ENCODE data around the gene FAM107B.
A peak's percentile ranks its signal among the peaks of the same experiment; 100 is the strongest.

The FAM107B gene

DNA sequence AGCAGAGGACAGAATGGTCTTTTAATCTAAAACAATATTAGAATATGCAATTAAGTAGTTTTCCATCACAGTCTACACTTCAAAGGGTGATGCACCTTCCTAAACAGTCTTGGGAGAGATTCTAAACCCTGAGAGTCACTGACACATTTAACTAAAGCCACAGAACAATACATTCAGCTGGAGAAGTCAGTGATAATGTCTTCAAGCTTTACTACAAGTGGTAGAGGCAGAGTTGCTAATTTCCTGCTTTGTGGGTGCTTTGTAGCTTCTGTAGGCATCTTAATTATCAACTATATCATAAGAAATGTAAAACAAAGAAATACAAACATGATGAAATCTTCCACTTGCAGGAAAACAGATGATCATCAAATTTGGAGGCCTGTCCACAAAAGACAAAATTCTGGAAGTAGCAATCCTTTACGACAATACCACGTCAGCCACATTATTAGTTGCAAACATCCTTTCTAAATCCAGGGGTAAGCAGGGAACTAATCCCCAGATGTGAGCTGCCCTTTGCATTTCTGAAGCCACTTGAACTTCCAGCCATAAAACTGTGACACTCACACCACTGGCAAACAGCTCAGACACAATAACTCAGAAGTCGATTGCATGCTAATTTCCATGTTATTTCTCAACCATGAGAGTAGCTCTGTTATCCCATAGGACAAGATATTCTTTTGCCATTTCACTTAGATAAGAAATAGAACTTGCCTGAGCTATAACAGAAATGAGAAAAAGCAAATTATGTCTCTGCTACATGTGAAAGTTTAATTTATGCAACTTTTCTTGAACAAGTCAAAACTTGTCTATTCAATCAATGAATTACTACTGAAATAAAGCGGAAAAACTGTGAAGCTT, 212.2 kb downstream of the FAM107B start:
- TF ChIP-seq, protein P1, sequence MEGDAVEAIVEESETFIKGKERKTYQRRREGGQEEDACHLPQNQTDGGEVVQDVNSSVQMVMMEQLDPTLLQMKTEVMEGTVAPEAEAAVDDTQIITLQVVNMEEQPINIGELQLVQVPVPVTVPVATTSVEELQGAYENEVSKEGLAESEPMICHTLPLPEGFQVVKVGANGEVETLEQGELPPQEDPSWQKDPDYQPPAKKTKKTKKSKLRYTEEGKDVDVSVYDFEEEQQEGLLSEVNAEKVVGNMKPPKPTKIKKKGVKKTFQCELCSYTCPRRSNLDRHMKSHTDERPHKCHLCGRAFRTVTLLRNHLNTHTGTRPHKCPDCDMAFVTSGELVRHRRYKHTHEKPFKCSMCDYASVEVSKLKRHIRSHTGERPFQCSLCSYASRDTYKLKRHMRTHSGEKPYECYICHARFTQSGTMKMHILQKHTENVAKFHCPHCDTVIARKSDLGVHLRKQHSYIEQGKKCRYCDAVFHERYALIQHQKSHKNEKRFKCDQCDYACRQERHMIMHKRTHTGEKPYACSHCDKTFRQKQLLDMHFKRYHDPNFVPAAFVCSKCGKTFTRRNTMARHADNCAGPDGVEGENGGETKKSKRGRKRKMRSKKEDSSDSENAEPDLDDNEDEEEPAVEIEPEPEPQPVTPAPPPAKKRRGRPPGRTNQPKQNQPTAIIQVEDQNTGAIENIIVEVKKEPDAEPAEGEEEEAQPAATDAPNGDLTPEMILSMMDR (IDR thresholded peaks at IDR 0.05; ENCODE audit: low read depth, low read length): no peak
- no peak overlapping the region for H3K4me3 ChIP-seq (ENCODE audit: low read depth, low read length)
- no peak for DNase-seq (ENCODE audit: low read depth, low spot score)
- in situ Hi-C loops (cut with HindIII; ENCODE audit: low sequenced_read_pairs): no loop called here

DNA sequence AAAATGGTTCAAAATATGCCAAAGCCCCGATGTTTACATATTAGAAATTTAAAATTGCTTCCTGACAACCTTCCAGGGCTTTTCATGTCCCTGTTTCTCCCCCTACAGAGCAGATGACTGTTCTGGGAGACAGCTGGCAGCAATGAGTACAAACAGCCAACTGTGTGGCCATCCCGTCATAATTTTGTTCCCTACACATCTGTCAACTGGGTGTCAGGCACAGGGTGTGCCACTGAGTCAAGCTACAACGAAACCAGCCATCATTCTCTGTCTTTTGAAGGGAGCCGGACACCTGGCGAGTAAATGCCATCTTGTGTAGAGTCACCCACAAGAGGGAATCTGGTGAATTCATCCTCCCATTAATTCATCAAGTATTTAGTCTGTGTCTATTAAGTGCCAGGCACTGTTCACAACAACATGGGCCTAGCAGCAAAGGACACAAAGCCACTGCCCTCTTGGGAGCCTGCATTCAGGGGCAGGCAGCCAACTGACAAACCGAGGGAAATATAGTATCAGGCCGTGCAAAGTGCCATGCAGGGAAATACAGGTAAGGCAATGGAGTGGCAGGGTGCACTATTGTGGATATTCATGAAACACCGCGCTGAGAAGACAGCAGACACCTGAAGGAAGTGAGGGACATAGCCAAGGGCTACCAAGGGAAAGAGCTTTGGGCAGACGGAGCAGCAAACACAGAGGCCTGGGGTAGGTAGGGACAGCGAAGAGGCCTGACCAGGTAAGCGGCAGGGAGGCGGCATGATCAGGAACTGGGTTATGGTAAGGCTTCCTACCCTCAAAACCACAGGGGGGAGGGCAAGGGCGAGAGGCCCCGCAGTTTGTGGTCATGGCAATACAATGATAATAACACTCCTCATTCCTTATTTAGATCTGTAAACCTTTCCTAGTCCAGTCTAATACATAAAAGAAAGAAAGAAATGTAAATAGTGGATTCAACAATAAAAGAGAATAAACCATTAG, 213.6 kb downstream of the FAM107B start:
- TF ChIP-seq, protein P1 (IDR thresholded peaks at IDR 0.05; ENCODE audit: low read depth, low read length): no peak
- no peak for DNase-seq (ENCODE audit: low read depth, low spot score)
- H3K4me3 ChIP-seq (ENCODE audit: low read depth, low read length): no peak overlapping the region
- in situ Hi-C loops (cut with HindIII; ENCODE audit: low sequenced_read_pairs): no loop called here

DNA sequence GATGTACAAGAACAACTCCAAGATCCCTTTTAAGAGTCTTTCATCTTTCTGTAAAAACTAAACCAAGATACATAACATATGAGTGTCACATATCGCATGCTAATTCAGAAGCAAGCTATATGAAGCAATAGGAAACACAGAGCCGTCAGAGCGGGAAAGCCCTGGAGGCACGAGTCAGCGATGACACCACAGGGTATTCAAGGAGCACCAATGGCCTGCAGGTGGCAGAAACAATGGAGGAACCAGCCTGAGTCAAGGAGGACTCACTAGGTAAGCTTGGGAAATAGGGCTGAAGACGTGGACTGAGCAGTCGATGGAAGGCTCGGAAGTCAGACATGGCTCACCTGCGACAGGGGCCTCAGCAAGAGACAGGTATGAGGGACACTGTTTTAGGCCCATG, 214.4 kb downstream of the FAM107B start:
- DNase-seq (ENCODE audit: low read depth, low spot score): peak; percentile 56
- in situ Hi-C loops (cut with HindIII; ENCODE audit: low sequenced_read_pairs): no loop called here
- no peak overlapping the region for H3K4me3 ChIP-seq (ENCODE audit: low read depth, low read length)
- TF ChIP-seq, protein P1 (IDR thresholded peaks at IDR 0.05; ENCODE audit: low read depth, low read length): no peak

- in situ Hi-C loops (cut with HindIII; ENCODE audit: low sequenced_read_pairs): no loop called here
- no peak overlapping the region for H3K4me3 ChIP-seq (ENCODE audit: low read depth, low read length)
- DNase-seq (ENCODE audit: low read depth, low spot score): no peak
- TF ChIP-seq, protein P1 (IDR thresholded peaks at IDR 0.05; ENCODE audit: low read depth, low read length): no peak
These were observed 216.7 kb downstream of the FAM107B start for GRCh38 chr10:14558025-14558424.

GRCh38 chr10:14557567-14557966, 217.1 kb downstream of the FAM107B start:
- TF ChIP-seq, protein P1 (IDR thresholded peaks at IDR 0.05; ENCODE audit: low read depth, low read length): no peak
- no peak for DNase-seq (ENCODE audit: low read depth, low spot score)
- in situ Hi-C loops (cut with HindIII; ENCODE audit: low sequenced_read_pairs): no loop called here
- no peak overlapping the region for H3K4me3 ChIP-seq (ENCODE audit: low read depth, low read length)

- DNase-seq (ENCODE audit: low read depth, low spot score): no peak
- TF ChIP-seq, protein P1 (IDR thresholded peaks at IDR 0.05; ENCODE audit: low read depth, low read length): peak; percentile 25
- H3K4me3 ChIP-seq (ENCODE audit: low read depth, low read length): no peak overlapping the region
- in situ Hi-C loops (cut with HindIII; ENCODE audit: low sequenced_read_pairs): no loop called here
These were observed 218.3 kb downstream of the FAM107B start for GRCh38 chr10:14556285-14556956.
